Measurements from ENCODE around the gene SPATA25.

GRCh38 chr20:45861221-45862075 is 26.0 kb downstream of the SPATA25 start:
- TF ChIP-seq CTCF (IDR thresholded peaks at IDR 0.05; ENCODE audit: low read depth, low read length) (no peak), POLR2A (IDR thresholded peaks at IDR 0.05; ENCODE audit: extremely low read depth, insufficient read length) (no peak), MYC (IDR thresholded peaks at IDR 0.05; ENCODE audit: low read depth, low read length) (no peak)

All from NB4 (cell line).